NT2/D1 (cell line): Measurements from ENCODE around the gene DRGX.

Experiments used
- SUZ12 ChIP-seq: IDR thresholded peaks from 2 replicates; pipeline ENCODE4 v1.6.1; 2011; ENCODE audit not compliant: insufficient read length, insufficient read depth; ENCODE audit errors: extremely low read depth
- YY1 ChIP-seq: IDR thresholded peaks from 2 replicates; pipeline ENCODE4 v1.6.1; 2011; ENCODE audit not compliant: insufficient read length, insufficient read depth

DNA sequence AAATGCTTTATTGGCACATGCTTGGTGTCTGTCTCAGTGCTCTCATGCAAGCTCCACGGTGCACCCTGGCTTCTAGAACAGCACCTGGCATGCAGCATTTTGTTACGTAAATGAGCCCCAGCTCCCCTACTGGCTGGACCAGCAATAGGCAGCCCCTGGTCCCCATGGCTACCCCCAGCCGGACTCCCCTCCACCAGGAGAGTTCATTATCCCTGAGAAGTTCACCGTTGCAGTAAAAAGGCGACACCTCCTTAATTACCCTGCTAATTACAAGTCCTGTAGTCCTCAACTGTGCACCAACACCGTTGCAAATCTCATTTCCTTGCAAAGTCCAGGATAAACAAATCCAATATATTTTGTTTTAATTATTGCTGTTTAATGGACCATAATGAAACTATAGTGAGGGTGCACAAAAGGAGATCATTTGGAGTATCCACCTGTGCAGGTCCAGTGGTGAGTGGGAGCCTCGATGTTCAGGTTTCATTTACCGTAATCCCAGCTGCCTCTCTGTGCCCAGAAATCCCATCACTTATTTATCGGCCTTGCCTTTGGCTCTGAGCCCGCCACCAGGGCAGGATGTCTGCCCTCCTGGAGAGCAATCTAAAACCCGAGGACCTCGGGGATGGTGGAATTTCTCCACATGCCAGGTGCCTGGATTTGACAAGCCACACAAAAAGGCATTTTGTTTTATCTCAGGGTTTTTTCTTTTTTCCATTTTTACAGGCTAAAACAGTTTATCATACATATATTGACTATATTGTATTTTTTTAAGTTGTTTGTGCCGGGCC, 12.8 kb upstream of the DRGX start:
- no peak for TF ChIP-seq YY1
- no peak for TF ChIP-seq SUZ12
